Measurements from ENCODE around the gene APOM. TPM values are rescaled to one million over a fixed set of nuclear protein-coding genes. Genes with fewer than 3 reads are reported as not detected.

The APOM gene
- total RNA-seq, 1 donor from 2014 or later: 2.4 TPM

DNA sequence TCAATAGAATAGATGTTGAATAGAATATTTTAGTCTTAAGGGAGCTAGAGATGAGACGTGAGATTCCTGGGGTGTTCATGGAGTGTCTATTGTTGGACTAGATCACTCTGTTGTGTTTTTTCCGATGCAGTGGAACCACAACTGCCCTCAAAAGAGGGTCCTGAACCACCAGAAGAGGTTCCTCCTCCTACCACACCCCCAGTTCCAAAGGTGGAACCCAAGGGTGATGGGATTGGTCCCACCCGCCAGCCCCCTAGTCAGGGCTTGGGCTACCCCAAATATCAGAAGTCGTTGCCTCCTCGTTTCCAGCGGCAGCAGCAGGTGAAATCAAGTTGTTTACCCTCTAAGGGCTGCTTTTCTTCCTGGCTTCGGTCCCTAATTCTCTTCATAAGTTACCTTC is 26.7 kb upstream of the APOM start:
- intact Hi-C loops (cut with micrococcal nuclease): no loop called here
- ATAC-seq: no peak

DNA sequence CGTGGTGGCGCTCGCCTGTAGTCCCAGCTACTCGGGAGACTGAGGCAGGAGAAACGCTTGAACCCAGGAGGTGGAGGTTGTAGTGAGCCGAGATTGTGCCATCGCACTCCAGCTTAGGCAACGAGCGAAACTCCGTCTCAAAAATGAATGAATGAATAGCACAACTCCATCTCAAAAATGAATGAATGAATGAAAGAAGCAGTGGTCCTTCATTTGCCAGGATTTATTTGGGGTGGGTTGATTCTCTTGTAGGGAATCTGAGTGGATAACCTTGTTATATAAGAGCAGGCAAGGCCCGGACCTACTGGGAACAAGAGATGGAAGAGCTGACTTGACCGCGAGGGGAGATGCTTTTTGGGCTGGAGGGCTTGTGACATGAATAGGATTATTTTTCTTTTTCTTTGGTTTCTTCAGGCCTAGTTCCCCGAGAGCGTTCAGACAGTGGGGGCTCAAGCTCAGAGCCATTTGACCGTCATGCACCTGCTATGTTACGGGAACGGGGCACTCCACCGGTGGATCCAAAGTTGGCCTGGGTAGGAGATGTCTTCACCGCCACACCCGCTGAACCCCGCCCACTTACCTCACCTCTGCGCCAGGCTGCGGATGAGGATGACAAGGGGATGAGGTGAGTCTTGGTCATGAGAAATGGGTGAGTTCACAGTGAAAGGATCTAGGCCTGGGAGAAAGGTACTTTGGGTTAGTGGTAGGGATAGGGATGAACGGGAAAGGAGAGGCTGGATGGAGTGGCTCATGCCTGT is 25.3 kb upstream of the APOM start:
- ATAC-seq (no peak), DNase-seq (no peak)
- intact Hi-C loops (cut with micrococcal nuclease): no loop called here

More for the DNA sequence above, 26.7 kb upstream of the APOM start:
- DNase-seq: no peak

DNA sequence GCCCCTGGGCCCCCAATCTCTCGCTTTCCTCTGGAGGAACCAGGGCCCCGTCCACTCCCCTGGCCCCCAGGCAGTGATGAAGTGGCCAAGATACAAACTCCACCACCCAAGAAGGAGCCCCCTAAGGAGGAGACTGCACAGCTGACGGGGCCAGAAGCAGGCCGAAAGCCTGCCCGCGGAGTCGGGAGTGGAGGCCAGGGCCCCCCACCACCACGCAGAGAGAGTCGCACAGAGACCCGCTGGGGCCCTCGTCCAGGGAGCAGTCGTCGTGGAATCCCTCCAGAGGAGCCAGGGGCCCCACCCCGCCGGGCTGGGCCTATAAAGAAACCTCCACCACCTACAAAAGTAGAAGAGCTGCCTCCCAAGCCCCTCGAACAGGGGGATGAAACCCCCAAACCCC is 24.5 kb upstream of the APOM start:
- ATAC-seq (peak; percentile 5), DNase-seq (no peak)
- intact Hi-C loops (cut with micrococcal nuclease): no loop called here

DNA sequence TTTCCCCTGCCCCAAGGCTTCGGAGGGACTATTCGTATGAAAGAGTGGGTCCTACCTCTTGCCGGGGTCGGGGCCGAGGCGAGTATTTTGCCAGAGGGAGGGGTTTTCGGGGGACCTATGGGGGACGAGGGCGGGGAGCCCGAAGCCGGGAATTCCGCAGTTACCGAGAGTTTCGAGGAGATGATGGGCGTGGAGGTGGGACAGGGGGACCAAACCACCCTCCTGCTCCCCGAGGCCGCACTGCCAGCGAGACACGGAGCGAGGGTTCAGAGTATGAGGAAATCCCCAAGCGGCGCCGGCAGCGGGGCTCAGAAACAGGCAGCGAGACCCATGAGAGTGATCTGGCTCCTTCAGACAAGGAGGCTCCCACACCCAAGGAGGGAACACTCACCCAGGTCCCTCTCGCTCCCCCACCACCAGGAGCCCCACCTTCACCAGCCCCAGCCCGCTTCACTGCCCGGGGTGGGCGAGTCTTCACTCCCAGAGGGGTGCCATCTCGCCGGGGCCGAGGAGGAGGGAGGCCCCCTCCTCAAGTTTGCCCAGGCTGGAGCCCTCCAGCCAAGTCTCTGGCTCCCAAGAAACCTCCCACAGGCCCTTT is 23.9 kb upstream of the APOM start:
- intact Hi-C loops (cut with micrococcal nuclease): no loop called here
- DNase-seq: no peak
- peak; percentile 20 for ATAC-seq

- peak; percentile 3 for ATAC-seq
- no peak for DNase-seq
- intact Hi-C loops (cut with micrococcal nuclease): no loop called here
Measured at GRCh38 chr6:31632279-31632946, 23.3 kb upstream of the APOM start.

GRCh38 chr6:31633447-31633846 is 22.2 kb upstream of the APOM start:
- ATAC-seq: no peak
- DNase-seq: no peak
- intact Hi-C loops (cut with micrococcal nuclease): no loop called here

GRCh38 chr6:31634131-31634530 is 21.6 kb upstream of the APOM start:
- ATAC-seq: no peak
- intact Hi-C loops (cut with micrococcal nuclease): no loop called here
- DNase-seq: no peak

GRCh38 chr6:31634969-31635575 is 20.6 kb upstream of the APOM start:
- ATAC-seq (no peak), DNase-seq (no peak)
- intact Hi-C loops (cut with micrococcal nuclease): no loop called here

DNA sequence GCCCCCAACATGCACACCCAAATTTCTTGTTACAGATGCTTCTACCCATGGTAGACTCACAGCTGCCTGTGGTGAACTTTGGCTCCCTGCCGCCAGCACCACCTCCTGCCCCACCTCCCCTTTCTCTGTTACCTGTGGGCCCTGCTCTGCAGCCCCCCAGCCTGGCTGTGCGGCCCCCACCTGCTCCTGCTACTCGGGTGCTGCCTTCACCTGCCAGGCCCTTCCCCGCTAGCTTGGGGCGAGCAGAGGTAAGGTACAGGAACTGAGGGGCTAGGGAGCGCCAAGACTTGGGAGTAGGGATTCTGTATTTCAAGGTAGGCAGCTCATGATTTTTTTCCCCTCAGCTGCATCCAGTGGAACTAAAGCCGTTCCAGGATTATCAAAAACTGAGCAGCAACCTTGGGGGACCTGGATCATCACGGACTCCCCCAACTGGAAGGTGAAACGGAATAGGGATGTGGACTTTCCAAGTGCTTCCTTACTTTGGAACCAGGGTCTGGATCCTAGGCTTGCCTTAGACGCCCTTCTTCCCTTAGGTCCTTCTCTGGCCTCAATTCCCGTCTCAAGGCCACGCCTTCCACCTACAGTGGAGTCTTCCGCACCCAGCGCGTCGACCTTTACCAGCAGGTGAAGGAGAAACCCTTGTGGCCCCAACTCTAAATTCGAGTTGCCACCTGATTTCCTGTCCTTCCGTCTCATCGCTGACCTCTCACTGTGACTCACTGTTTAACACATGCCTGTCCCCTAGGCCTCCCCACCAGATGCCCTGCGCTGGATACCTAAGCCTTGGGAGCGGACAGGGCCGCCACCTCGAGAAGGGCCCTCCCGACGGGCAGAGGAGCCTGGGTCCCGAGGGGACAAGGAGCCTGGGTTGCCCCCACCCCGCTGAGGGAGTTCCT is 18.7 kb upstream of the APOM start:
- ATAC-seq (peak; percentile 6), DNase-seq (no peak)
- intact Hi-C loops (cut with micrococcal nuclease): no loop called here

GRCh38 chr6:31639043-31639442 is 16.7 kb upstream of the APOM start:
- DNase-seq (no peak), ATAC-seq (no peak)
- intact Hi-C loops (cut with micrococcal nuclease): no loop called here

DNA sequence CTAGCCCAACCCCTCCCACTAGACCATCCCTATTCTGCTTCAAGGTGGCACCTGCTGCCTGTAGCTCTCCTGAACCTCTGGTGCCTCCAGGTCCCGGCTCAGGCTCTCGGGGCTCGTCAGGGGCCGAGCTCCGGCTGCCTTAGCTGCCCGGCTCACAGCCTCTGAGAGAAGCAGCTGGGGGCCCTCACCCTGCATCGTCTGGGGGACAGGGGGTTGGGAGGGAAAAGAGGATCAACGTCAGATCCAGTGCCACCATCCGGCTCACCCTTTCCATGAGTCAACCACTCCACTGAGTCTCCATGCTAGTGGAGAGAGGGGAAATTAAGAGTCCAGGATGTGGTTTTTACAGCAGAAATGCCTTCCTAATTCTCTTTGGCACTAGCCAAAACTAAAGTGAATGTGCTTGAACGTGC is 16.2 kb upstream of the APOM start:
- ATAC-seq: no peak
- intact Hi-C loops (cut with micrococcal nuclease): no loop called here
- no peak for DNase-seq

- no peak for DNase-seq
- intact Hi-C loops (cut with micrococcal nuclease): no loop called here
- ATAC-seq: no peak
Measured at GRCh38 chr6:31640612-31641011, 15.1 kb upstream of the APOM start.

GRCh38 chr6:31641370-31641769 is 14.3 kb upstream of the APOM start:
- DNase-seq: no peak
- no peak for ATAC-seq
- intact Hi-C loops (cut with micrococcal nuclease): no loop called here

DNA sequence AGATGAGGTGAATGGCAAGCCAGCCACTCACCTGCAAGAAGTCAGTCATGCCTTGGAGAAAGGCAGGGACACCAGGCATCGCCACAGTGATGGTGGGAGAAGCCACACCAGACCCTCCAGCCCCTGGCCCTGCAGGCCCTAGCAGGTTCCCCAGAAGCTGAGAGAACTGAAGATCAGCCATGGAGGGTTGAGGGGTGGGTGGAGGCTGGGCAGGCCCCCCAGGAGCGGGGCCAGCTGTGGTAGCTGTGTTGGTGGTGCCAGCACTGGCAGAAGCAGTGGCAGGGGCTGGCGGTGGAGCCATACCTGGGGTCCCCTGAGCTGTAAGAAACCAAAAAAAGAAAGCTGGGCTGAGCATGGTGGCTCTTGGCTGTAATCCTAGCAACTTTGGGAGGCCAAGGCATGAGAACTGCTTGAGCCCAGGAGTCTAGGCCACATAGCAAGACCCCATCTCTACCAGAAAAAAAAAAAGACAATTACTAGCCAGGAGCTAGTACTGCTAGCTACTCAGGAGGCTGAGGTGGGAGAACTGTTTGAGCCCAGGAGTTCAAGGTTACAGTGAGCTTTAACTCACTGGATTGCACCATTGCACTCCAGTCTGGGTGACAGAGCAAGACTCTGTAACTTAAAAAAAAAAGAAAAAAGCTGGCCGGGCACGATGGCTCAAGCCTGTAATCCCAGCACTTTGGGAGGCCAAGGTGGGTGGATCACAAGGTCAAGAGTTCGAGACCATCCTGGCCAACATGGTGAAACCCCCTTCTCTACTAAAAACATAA is 12.7 kb upstream of the APOM start:
- ATAC-seq (no peak), DNase-seq (no peak)
- intact Hi-C loops (cut with micrococcal nuclease): no loop called here

- DNase-seq (no peak), ATAC-seq (no peak)
- intact Hi-C loops (cut with micrococcal nuclease): no loop called here
Measured at GRCh38 chr6:31643818-31644454, 11.8 kb upstream of the APOM start.

GRCh38 chr6:31645325-31645724 is 10.4 kb upstream of the APOM start:
- no peak for ATAC-seq
- intact Hi-C loops (cut with micrococcal nuclease): no loop called here
- no peak for DNase-seq

DNA sequence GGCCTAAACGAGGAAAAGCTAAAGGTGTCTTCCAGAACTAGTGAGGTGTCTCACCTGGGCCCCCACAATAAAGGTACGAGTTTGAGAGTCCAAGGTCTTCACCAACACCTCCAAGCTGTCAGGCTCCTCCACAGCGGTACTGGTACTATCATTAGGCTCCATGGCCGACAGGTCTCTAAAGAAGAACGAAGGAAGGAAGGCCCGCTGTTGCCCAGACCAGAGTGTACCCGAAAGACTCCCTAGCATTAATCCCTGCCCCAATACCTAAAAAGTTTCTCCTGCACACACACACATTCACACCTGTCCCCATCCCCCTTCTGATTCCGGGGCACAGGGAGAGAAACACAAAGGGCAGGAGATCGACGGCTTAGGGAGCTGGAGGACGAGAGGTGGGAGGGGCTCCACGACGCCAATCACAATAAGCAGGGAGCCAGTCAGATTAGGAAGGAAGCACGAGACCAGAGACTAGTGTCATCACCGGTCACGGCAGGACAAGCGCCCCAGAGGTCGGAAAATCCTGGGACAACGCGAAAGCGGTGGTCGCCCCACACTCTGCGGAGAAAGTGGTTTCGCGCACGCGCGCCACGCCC is 4.0 kb upstream of the APOM start:
- intact Hi-C loops (cut with micrococcal nuclease): no loop called here
- no peak for DNase-seq
- peak; percentile 72 for ATAC-seq

All from left ventricle myocardium superior (tissue), 1 donor.